GM04504 (cell line): ENCODE measurements around the gene CABLES1.

Source experiments
- DNase-seq: peaks from one replicate; pipeline ENCODE4 v3.0.0-alpha.2; 2012; ENCODE audit warnings: low read depth

CABLES1 gene

DNA sequence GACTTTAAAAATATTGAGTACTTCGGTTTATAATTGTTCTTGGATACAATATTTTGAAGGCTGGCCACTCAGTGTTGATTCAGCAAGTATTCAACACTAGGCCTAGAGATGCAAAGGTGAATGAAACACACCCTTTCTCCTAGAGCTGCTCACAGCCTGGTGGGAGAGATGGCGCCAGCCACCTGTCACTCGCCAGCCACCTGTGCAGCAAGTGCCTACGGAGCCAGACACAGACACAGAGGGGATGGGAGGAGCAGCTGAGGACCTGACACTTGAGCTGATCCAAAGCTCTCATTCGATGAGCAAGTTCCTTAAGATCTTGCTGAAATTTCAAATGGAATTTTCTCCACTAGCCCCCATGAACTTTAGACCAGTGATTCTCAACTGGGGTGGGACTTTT lies 166.7 kb downstream of the CABLES1 start:
- no peak for DNase-seq

DNA sequence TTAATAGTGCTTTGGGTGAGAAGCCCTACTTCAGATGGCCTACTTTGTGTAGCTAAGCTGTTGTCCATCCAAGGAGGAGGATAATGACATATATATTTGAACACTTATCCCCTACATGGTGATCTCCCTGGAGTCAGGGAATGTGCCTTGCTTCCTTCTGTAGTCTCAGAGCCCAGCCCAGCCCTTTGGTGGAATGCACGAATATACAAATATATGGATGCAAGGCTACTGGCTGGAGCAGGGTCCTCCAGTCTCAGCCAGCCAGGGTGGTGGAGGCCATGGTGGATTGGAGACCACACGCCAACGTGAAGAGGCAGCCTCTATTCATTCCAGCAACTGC lies 167.2 kb downstream of the CABLES1 start:
- DNase-seq = no peak

DNA sequence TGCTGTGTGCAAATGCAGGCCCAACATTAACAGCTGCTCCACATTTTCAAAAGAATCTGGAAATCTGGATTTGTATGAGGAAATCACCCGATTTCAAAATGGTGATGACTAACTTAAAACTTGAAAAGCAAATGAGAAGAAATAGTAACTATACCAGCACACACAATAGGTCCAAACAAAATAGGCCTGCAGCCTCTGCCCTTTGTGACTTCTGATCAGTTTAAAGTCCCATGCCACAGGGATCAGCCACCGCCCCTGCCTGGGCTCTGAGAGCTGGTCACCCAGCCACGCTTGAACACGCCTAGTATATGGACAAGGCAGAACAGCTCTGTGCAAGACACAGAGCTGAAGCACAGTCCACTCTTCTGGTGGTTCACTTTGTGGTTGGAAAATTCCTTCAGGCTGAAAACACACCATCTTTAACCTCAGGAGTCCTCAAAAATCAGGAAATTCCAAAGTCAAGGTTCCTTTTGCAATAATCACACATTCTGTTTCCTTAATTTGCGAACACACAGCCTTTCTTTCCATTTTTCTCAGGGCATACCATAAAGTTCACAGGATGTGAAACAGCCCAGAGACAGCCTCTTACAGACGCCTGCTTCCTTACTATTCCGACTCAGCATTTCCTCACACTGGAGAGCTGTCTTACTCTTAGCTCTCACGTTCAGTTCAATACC lies 167.7 kb downstream of the CABLES1 start:
- peak; percentile 79 for DNase-seq

DNA sequence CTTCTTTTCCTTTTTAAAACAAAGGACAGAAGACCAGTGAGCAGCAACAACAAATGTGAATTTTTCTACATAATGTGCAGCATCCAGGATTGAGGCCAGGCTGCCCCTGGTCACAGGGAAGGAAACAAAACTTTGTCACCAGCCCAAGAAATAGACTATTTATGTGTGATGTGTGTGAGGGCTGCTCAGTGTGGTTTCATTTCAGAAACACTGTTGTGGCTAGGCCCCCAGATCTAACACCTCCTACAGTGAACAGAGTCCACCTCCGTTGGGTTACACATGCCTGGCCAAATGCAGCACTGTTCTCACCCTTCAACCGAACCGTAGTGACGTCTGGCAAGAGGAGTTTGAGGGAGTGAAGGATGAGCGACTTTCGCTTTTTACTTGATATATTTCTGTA lies 171.5 kb downstream of the CABLES1 start:
- no peak for DNase-seq

GRCh38 chr18:23307567-23308295 lies 172.4 kb downstream of the CABLES1 start:
- DNase-seq = no peak
